Activated CD4-positive, alpha-beta T cell treated with anti-CD3 and anti-CD28 coated beads, Interleukin-2, Interleukin-4, amounts not matched to agents 100 ng/mL and 50 ng/mL, durations not matched to agents 16 hours and 8 hours (primary cell): ENCODE data around the gene NRF1.
A peak's percentile ranks its signal among the peaks of the same experiment; 100 is the strongest.

Experiments
- DNase-seq: peaks from one replicate; pipeline ENCODE4 v3.0.0-alpha.2; 2020; ENCODE audit warnings: low spot score

NRF1 gene

DNA sequence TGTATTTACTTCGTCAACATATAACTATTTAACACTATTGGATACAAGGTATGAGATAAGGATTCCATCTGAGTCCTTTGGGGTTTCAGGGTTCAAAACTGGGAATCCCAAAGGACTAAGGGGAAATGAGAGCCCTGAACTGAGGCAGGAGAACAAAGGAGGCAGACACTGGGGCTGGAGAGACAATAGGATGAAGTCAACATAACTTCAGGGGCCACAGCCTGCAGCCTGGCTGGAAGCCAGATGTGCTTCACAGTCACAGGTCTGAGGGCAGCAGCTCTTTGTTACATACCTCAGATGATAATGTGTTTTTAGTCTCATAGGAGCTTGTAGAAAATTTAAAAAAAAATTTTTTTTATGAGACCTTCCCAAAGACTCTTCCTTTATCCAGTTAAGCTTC is 73.3 kb downstream of the NRF1 start:
- no peak for DNase-seq

DNA sequence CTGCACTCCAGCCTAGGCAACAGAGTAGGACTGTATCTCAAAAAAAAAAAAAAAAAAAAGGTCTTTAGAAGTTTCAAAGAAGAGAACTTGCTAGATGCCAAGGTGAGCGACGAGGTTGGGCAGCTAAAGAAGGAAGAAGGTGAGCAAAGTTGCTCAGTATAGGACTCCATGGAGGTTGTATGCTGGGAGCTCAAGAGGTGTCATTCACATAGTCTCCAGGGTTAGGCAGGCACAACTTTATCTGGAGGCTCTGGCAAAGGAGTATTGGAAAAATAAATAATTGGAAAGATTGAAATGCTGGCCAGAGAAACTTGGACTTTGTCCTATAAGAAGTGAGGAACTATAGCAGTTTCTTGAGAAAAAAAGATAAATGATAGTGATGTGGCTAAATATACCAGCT is 74.5 kb downstream of the NRF1 start:
- DNase-seq = no peak

DNA sequence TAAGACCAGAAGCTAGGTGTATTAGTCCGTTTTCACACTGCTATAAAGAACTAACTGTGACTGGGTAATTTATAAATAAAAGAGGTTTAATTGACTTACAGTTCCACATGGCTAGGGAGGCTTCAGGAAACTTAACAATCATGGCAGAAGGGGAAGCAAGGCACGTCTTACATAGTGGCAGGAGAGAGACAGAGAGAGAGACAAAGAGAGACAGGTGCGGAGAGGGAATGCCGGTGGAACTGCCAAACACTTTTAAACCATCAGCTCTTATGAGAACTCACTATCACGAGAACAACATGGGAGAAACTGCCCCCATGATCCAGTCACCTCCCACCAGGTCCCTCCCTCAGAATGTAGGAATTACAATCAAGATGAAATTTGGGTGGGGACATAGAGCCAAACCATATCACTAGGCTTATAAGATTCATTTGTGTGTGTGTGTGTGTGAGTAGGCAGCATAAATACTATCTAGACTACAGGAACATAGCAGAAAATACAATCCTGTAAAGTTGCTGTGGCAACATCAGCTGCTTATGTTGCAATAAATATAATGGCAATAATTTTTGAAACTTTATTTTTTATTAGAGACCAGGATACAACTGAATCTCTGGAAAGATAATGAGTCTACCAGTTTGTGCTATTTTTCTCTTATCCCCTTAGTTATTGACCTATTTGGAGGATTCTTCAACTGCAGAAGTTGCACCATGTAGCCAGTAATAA is 77.1 kb downstream of the NRF1 start:
- DNase-seq = no peak

DNA sequence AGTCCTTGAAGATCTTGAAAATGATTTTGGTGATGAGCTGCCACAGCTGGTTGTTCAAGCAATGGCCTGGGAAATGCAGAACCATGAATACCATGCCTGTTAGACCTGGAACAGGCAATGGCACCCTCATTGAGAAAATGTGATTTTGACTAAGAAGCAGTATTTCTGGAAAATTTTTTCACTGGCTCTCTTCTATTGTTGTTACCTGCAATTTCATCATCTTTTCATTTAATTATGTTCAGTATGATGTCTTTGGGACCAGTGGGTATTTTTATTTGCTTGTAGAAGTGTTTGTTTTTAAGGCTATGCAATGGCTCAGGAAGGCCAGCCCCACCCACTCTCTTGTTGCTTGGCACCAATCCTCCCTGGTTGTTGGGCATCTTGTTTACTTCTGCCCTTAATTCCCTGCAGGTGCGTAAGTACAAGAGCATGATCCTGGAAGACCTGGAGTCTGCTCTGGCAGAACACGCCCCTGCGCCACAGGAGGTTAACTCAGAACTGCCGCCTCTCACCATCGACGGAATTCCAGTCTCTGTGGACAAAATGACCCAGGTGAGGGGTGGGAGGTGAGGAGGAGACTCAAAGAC is 78.6 kb downstream of the NRF1 start:
- DNase-seq = no peak

DNA sequence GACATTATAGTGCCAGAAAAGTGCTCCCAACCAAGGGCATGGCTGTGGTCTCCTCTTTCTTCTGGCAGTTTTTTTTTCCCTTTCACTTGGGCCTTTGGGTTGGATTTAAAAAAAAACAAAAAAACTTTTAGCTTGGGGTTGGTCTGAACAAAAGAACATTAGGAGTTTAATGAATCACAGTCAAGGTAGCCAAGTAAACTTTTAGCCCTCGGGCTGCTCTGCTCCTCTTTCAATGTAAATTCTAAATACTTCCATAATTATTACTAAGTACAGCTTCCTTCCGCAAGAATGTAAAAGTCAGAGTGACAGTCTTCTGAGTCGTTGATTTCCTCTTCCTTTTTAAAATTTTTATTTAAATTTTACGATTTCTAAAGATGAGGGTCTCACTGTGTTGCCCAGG is 79.2 kb downstream of the NRF1 start:
- DNase-seq = no peak

DNA sequence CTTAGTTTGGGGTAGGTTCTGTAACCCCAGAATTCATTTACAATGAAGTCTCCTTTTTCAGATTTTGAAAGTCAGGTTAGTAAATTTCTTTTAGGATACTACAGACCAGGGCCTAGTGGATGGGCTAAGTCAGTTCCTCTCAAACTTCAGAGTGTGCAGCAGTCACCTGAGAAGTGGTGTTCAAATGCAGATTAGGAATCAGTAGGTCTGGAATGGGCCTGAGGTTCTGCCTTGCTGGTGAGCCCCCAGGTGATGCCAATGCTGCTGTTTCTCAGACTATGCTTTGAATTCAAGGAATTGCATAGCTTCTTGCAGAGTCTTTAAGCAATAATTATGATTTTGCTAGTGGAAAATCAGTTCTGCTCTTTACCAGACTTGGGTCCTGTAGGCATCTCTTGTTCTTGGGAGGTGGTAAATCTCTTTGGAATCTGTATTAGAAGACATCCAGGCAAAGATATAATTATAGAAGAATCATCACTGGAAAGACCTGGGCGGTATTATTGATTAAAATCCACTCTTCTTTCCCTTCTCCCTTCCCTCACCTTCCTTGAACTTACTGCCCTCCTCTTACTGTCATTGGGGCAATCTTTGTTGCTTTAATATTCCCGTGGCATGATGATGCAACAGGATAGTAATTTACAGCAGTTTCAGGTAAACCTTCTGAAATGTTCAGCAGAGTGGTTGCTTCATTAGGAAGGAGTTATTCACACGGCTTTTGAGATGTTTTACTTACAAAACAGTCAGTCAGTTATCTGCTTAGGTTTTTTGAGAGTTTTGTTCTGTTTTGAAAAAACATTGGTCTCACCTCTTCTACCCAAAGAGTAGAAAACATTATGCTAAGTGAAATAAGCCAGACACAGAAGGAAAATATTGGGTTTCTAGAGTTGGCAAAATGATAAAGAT is 87.2 kb downstream of the NRF1 start:
- DNase-seq = peak; percentile 18

DNA sequence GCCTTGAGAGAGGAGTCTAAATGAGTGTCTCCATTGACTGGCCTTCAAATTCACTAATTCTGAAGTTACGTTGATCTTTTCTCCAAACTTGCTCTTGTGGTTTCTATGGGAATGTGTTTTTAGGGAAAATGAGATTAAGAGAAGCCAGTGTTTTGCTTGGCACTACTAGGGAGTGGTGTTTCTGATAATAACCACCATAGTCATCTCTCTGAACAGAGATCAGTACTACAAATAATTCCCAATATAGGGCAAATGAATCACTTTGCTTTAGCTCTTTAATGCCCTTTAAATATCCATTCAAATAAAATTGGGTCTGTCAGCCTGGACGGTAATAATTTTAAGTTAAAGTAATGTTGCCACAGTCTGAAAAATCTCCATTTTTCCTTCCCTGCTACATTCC is 90.8 kb downstream of the NRF1 start:
- DNase-seq = no peak

DNA sequence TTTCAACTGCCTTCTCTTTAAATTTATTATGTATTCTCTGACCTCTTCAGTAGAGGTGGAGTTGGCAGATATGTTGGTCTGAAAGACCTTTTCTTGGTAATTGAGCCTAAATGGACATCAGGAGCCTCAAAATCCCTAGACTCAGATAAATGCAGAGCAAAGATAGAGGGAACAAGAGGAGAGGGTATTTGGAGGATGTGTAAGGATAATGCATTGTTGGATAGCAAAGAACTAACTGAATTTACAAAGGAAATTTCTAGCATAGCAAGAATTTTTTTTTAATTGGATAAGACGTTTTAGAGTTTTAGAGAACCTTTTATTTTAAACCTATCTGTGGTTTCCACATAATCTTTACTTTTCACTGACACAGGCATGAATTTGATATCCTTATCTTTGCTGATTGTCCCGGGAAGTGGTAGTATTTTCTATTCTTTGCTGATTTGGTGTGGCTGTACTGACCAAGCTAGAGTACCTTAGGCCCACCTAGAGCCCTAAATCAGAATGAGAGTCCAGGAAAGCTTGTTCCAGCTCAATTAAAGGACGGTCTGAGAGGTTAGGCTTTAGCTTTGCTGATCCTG is 91.3 kb downstream of the NRF1 start:
- no peak for DNase-seq

DNA sequence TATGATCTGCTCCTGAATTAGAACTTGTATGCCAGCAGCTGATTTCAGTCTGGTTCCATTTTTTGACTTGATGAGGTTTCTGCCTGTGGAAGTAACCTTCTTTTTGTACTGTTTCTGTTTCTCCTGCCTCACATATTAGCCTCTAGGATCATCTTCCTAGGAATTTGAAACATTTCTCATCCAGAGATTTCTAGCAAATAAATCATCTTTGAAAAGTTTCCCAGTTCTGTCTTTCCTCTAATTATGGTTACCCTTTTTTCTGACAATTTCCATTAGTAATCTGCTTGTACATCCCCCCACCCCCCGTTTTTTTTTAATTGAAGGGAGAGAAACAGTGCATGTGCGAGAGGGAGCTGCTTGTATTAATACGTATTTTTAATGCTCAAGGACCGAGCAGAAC is 92.2 kb downstream of the NRF1 start:
- DNase-seq = no peak

DNA sequence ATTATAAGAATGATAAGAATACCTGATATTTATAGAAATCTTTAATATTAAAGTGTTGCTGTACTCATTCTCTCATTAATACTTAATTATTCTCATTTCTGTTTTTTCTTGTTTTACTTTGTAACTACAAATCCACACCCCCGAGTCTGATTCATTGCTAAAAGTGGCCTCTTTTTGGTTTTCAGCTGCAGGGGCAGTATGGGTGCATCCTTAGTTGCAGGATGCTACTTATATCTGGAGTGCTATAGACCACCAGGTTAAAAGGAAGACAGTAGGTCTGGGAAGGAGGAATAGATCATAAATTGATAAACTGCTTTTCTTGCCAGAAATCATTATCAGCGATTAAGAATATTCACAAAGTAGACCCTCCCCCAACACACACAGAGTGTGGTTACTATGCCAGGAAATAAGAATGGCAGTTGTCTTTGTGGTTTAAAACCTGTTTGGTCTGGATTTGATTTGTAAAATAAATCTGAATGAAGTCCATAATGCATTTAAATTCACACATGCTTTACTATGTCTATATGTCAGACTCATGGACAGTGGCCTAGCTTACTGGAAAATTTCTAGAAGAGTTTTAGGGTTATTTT is 96.5 kb downstream of the NRF1 start:
- peak; percentile 53 for DNase-seq

DNA sequence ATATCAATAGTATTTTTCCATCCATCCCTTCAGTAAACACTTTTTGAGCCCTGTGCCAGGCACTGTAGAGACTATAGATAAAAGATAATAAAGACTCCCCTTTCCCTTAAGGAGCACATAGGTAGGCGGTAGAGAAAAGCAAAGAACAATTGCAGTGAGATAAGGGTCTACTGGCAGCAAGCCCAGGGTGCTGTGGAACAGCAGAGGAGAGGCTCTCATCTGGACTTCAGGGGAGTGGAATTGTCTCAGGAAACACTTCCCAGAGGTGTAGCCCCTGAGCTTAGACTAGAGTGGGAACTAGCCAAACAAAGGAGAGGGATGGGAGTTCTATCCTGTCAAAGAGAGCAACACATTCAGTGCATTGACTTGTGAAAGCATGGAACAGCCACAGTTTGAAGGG is 102.0 kb downstream of the NRF1 start:
- DNase-seq = no peak

DNA sequence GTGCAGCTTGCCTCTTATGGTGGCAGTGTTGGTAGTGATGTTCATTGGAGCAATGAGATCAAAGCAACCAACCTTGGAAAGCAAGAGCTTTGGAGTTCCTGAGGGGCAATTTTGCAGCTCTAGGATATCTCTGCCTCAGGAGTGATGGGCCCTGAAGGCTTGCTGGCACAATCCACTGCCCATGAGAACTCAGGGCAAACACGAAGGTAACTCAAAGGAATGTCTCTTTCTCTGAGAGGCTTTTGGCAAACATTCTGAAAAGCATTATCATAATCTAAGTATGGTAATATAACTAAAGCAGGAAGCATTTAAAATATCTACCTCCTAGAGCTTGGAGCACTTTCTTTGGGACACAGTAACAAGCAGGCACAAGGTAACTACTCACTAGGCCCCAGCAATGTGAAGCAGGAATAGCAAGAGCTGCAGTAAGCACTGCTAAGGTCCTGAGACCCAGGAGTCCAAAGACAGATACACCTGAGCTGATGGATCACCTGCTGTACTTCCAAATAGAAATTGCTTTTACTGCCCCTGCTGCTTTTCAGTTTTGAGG is 103.1 kb downstream of the NRF1 start:
- no peak for DNase-seq

DNA sequence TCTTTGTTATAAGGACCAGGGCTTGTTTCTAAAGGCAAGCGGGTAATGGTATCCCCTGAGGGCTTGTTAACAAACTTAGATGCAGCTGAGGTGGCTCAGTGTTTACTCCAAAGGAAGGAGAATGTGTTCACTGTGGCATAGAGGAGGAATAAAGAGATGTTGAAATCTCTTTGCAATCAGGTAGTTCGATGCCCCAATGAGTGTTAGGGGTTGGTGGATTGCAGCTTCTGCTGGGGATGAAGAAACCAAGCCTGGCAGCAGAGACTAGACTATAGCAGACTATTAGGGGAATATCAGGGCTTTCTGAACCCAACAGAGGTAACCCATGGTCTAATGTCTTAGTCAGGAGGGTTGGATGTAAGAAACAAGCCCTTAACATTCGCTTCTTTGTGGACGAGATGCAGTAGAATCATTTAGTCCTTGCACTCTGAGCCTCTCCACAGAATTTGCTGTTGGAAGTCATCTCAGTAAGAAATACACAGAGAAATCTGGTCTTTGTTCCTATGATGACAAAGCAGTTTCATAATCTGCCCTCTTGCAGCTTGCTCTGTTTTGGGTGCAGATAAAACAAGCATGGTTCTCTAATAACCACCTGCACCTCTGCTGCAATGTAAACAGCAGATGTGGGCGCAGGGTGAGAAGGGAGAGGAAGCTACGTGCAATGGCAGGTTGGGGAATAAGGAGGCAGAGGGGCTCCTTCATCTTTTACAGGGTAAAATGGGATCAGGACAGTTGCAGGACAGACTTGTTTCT is 108.6 kb downstream of the NRF1 start:
- no peak for DNase-seq

DNA sequence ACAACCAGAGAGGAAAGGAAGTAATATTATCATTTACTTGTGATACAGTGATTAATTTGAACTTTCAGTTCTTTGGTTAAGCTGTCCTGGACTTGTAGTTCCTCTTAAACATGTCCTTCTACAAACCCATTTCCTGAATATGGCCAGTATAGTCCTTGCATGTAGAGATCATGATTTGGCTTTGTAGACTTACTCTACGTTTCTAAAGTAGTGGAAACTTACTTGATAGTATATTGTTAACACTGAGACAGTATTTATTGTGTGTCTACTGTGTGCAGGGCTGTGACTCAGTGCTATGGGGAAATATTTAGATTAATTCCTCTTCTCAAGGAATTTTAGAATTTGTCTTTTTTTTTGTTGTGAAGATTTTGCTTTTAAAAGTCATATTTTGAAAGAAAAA is 109.5 kb downstream of the NRF1 start:
- no peak for DNase-seq

DNA sequence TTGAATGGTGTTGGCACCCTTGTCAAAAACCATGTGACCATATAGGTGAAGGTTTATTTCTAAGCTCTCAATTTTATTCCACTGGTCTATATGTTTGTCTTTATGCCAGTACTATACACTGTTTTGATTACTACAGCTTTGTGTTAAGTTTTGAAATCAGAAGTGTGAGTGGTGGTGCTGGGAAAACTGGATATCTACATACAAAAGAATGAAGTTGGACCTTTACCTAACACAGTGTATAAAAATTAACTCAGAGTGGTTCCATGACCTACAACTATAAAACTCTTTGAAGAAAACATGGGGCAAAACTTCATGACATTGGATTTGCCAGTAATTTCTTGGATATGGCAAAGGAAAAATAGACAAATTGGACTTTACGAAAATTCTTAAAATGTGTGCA is 112.2 kb downstream of the NRF1 start:
- DNase-seq = no peak

DNA sequence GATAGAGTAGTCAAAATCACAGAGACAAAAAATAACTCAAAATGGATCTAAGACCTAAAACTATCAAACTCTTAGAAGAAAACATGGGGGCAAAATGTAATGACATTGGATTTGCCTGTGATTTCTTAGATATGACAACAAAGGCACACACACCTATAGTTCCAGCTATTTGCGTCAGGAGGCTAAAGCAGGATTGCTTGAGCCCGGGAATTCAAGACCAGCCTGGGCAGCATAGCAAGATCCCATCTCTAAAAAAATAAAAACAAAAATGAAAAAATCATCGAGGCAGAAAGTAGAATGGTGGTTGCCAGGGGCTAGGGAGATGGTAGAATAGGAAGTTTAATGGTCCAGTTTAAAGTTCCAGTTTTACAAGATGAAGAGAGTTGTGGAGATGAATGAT is 113.3 kb downstream of the NRF1 start:
- DNase-seq = no peak

DNA sequence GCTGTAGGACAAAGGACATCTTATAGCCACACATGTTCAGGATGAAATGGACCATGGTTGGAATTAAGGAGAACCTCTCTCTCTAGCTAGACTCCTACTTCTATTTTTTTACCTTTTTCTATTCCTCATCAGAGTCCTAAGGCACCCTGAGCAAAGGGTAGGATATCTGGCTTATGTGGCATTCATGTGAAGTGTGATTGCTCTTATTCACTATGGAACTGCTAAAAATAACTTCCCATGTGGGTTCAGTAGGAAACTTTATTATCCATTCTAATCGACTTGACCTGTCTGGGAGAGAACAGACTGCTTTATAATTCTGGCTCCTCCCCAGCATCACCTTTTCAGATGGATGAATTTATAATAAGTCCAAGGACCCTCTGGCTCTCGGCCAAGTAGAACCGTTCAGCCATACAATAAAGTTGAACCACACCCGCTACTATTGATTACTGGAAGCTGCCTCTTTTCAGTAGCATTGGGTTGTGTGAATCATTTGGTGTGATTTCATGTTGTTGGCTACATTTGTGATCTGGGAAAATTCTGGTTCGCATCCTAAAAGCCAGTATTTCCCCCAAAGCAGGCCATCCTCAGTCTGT is 117.5 kb downstream of the NRF1 start:
- no peak for DNase-seq

DNA sequence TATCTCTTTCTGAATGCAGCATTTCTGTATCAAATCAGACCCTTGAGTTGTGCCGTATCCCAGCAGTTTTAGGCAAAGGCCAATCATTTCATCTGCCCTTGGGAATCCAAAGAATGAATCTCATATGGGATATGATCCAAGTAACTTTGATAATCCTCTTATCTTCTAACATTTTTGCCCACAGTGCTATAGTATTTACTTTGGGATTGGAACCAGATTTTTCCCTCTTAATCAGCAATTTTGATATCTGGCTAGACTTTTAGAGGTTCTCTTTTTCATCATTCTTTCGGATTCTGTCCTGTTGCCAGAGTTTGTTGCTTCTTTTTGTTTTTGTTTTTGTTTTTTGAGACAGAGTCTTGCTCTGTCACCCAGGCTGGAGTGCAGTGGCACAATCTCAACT is 118.0 kb downstream of the NRF1 start:
- DNase-seq = no peak

DNA sequence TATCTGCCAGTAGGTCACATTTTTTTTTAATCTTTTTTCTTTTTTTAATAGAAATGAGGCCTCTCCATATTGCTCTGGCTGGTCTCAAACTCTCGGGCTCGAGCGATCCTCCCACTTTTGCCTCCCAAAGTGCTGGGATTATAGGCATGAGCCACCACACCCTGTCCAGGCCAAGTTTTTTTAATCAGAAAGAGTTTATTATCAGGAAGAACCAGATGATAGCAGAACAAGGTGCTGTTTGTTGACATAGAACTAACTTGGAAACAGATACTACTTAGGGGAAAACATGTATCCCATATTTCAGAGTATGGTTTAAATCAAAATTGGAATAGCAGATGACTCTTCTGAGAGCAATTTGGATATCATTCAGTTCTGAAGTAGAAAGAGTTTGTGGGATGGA is 118.6 kb downstream of the NRF1 start:
- no peak for DNase-seq

DNA sequence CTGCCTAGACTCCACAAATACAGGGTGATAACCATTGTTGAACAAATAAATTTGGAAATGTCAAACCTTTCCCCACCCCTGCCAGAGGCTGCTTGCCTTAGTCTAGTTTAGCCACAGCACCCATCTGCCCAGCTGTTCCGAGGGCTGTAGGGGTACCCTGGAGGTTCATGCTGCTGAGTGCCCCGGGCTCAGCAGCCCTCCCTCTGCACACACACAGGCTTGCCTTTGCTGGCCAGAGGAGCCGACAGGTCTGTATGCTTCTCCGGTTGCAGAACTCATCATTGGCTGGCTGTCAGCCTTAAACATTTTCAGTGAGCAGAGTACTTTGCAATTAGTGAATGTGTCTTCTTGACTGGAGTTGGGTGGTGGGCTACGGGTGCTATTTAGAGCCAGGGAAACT is 122.9 kb downstream of the NRF1 start:
- no peak for DNase-seq

DNA sequence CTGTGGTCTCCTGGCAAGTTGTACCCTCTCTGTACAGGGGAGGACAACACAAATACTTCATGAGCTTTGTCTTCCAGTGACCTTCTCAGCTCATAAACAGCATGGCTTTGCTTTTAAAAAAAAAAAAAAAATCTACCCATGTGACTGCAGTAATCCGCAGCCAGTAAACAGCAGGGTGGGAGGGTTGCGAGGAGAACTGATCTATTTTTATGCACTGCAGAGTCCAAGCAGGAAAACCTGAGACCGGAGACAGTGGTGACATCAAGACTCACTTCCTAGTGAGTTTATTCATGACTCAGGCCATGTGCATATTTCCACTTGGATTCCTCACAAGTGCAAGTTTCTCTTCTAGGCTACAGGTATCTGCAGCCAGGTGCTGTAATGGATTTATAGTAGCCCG is 127.9 kb downstream of the NRF1 start:
- no peak for DNase-seq
